SKM-1 (cell line): ENCODE measurements around the gene ANKS1B.

Experiments
- DNase-seq: peaks from one replicate; lab custom pipeline; 2025; ENCODE audit not compliant: unreplicated experiment; lab: John Stamatoyannopoulos, UW

The ANKS1B gene

GRCh38 chr12:99479149-99479548 lies 505.6 kb downstream of the ANKS1B start:
- DNase-seq, result no peak

GRCh38 chr12:99476956-99477355 lies 507.8 kb downstream of the ANKS1B start:
- no peak for DNase-seq

- no peak for DNase-seq
Measured at GRCh38 chr12:99455350-99456035, 529.2 kb downstream of the ANKS1B start.

GRCh38 chr12:99454539-99455172 lies 530.1 kb downstream of the ANKS1B start:
- DNase-seq, result no peak

- no peak for DNase-seq
Measured at GRCh38 chr12:99453836-99454538, 530.7 kb downstream of the ANKS1B start.

GRCh38 chr12:99450036-99450630 lies 534.6 kb downstream of the ANKS1B start:
- DNase-seq, result no peak

GRCh38 chr12:99444859-99445316 lies 539.8 kb downstream of the ANKS1B start:
- DNase-seq, result no peak

GRCh38 chr12:99442758-99443157 lies 542.0 kb downstream of the ANKS1B start:
- no peak for DNase-seq

GRCh38 chr12:99439399-99439798 lies 545.3 kb downstream of the ANKS1B start:
- DNase-seq, result no peak

GRCh38 chr12:99436584-99436983 lies 548.2 kb downstream of the ANKS1B start:
- no peak for DNase-seq

GRCh38 chr12:99435095-99435791 lies 549.5 kb downstream of the ANKS1B start:
- no peak for DNase-seq

- no peak for DNase-seq
Measured at GRCh38 chr12:99433155-99433554, 551.6 kb downstream of the ANKS1B start.

- no peak for DNase-seq
Measured at GRCh38 chr12:99431203-99431602, 553.5 kb downstream of the ANKS1B start.

- DNase-seq, result no peak
Measured at GRCh38 chr12:99427104-99427503, 557.6 kb downstream of the ANKS1B start.

- no peak for DNase-seq
Measured at GRCh38 chr12:99418379-99418778, 566.4 kb downstream of the ANKS1B start.

GRCh38 chr12:99413751-99414150 lies 571.0 kb downstream of the ANKS1B start:
- DNase-seq, result no peak

- DNase-seq, result no peak
Measured at GRCh38 chr12:99393763-99394162, 591.0 kb downstream of the ANKS1B start.

- no peak for DNase-seq
Measured at GRCh38 chr12:99392091-99392850, 592.5 kb downstream of the ANKS1B start.

- no peak for DNase-seq
Measured at GRCh38 chr12:99390707-99391106, 594.0 kb downstream of the ANKS1B start.

- DNase-seq, result no peak
Measured at GRCh38 chr12:99389751-99390150, 595.0 kb downstream of the ANKS1B start.
